DND-41 (cell line): ENCODE data around the gene OSBPL5.

Experiments
- EZH2 ChIP-seq: IDR thresholded peaks from 3 replicates; pipeline ENCODE4 v1.6.1; 2012; ENCODE audit warnings: borderline replicate concordance, low read depth, mild to moderate bottlenecking, moderate library complexity, low read length, inconsistent platforms; ENCODE audit not compliant: severe bottlenecking
- TF ChIP-seq, protein P1 (sequence below): IDR thresholded peaks from 2 replicates; pipeline ENCODE4 v1.5.1; 2012; ENCODE audit warnings: borderline replicate concordance, low read length, moderate library complexity, mild to moderate bottlenecking; ENCODE audit not compliant: poor library complexity, severe bottlenecking; ENCODE audit errors: extremely low read depth

GRCh38 chr11:3165152-3165705 is at the start of gene OSBPL5:
- TF ChIP-seq, protein P1, sequence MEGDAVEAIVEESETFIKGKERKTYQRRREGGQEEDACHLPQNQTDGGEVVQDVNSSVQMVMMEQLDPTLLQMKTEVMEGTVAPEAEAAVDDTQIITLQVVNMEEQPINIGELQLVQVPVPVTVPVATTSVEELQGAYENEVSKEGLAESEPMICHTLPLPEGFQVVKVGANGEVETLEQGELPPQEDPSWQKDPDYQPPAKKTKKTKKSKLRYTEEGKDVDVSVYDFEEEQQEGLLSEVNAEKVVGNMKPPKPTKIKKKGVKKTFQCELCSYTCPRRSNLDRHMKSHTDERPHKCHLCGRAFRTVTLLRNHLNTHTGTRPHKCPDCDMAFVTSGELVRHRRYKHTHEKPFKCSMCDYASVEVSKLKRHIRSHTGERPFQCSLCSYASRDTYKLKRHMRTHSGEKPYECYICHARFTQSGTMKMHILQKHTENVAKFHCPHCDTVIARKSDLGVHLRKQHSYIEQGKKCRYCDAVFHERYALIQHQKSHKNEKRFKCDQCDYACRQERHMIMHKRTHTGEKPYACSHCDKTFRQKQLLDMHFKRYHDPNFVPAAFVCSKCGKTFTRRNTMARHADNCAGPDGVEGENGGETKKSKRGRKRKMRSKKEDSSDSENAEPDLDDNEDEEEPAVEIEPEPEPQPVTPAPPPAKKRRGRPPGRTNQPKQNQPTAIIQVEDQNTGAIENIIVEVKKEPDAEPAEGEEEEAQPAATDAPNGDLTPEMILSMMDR, result peak; percentile 3
- TF ChIP-seq EZH2, result no peak
